SH-SY5Y (cell line): ENCODE data around the gene CMTM3.

Source experiments
- GATA2 ChIP-seq: IDR thresholded peaks from 2 replicates; pipeline ENCODE4 v1.6.1; 2011; ENCODE audit warnings: mild to moderate bottlenecking, low read depth, low read length
- GATA3 ChIP-seq: IDR thresholded peaks from 2 replicates; pipeline ENCODE4 v1.6.1; 2011; ENCODE audit warnings: low read depth, mild to moderate bottlenecking, low read length, moderate library complexity

- TF ChIP-seq GATA3 (no peak), GATA2 (no peak)
Measured at GRCh38 chr16:66653581-66654350, 49.3 kb downstream of the CMTM3 start.
